ENCODE results near the gene LCT. TPM values are rescaled to one million over a fixed set of nuclear protein-coding genes. Genes with fewer than 3 reads are reported as not detected.

The LCT gene
- total and polyA plus RNA-seq, 9 of the 15 experiments (the other 6 are each of a cell fraction or from before 2014, with no cell fraction given) = 0.01 to 0.04 (median 0.03) TPM; not detected in 4

GRCh38 chr2:135815269-135815668, 21.7 kb downstream of the LCT start:
- H3K4me1 ChIP-seq (replicated peaks in 1 of 2; ENCODE audit: control insufficient read depth in 2 of 2, insufficient read depth in 2 of 2, low read length in 2 of 2) = no peaks in the 10 kb centered on the region
- no TSS peak for BruUV-seq (replicated peaks)
- H2AFZ ChIP-seq (ENCODE audit: low read depth, low read length) = no peak overlapping the region
- in situ Hi-C loops (cut with MboI) = no loop called here
- H3K9me1 ChIP-seq (ENCODE audit: control insufficient read depth, insufficient read depth, low read length) = no peaks in the 10 kb centered on the region
- no peaks in the 10 kb centered on the region for H4K20me1 ChIP-seq (replicated peaks; ENCODE audit: control insufficient read depth, insufficient read depth, low read length)
- no peaks in the 10 kb centered on the region for H3K9me3 ChIP-seq (replicated peaks; ENCODE audit: control insufficient read depth, insufficient read depth, low read depth, low read length)
- ChIA-PET CTCF (ENCODE audit: low intra/inter-chr PET ratio) (no interaction called here), POLR2A (no interaction called here)
- no peak overlapping the region for H3K9ac ChIP-seq (ENCODE audit: insufficient read depth in 1 of 2, low read depth in 2 of 2, low read length in 2 of 2)
- TF ChIP-seq DDX20 (tag; IDR thresholded peaks at IDR 0.05; ENCODE audit: low read depth) (no peak), ETS1 (conservative IDR thresholded peaks at IDR 0.05; ENCODE audit: control insufficient read depth, low read depth, low read length) (no peak), CHD2 (IDR thresholded peaks at IDR 0.05; ENCODE audit: low read depth, low read length) (no peak), ATF1 (CRISPR knock-in tag; IDR thresholded peaks at IDR 0.05) (no peak), ATF1 (tag; IDR thresholded peaks at IDR 0.05) (no peak), SNRNP70 (optimal IDR thresholded peaks at IDR 0.05; ENCODE audit: low read depth, low read length) (no peak), DNMT1 (IDR thresholded peaks at IDR 0.05) (no peak), NRF1 (conservative IDR thresholded peaks at IDR 0.05 in 1 of 2, IDR thresholded peaks at IDR 0.05 in 1 of 2) (no peak), USF1 (CRISPR knock-in tag; IDR thresholded peaks at IDR 0.05) (no peak), MEF2D (tag; conservative IDR thresholded peaks at IDR 0.05; ENCODE audit: low read depth) (no peak), GABPB1 (CRISPR knock-in tag; IDR thresholded peaks at IDR 0.05) (no peak), MTA3 (IDR thresholded peaks at IDR 0.05; ENCODE audit: borderline replicate concordance) (no peak), ZNF384 (IDR thresholded peaks at IDR 0.05; ENCODE audit: low read depth, low read length) (no peak), ATF3 (IDR thresholded peaks at IDR 0.05) (no peak), ATF3 (CRISPR knock-in tag; conservative IDR thresholded peaks at IDR 0.05) (no peak), KAT7 (CRISPR knock-in tag; IDR thresholded peaks at IDR 0.05; ENCODE audit: borderline replicate concordance) (no peak), ZNF717 (CRISPR knock-in tag; IDR thresholded peaks at IDR 0.05) (no peak), ZBTB43 (CRISPR knock-in tag; IDR thresholded peaks at IDR 0.05) (no peak)
- no peak overlapping the region for H3K27ac ChIP-seq (ENCODE audit: extremely low read depth, low read depth, low read length)
- WGBS (ENCODE audit: insufficient coverage, low coverage, missing lambda C conversion rate) = 2% methylated on average over 3 of the region's 3 CpGs
- no peak for DNase-seq (ENCODE audit: extremely low read depth in 1 of 4, low spot score in 3 of 4)
- H3K4me2 ChIP-seq (ENCODE audit: insufficient read depth, low read length) = no peak overlapping the region
- intact Hi-C loops (cut with micrococcal nuclease) = loop anchor here (5.0 kb wide), 1 partner anchor 562 kb away; no protein-coding TSS in a partner anchor
- no peaks in the 10 kb centered on the region for H3K36me3 ChIP-seq (ENCODE audit: control insufficient read depth, insufficient read depth, low read length)
- H3K4me3 ChIP-seq = no peak overlapping the region
- no peak for ATAC-seq
- FAIRE-seq = no peak
- no peaks in the 10 kb centered on the region for H3K79me2 ChIP-seq (ENCODE audit: control insufficient read depth, insufficient read depth, low read length)
- peaks cover 39 to 62% of the 10 kb centered on the region in 2 experiments for H3K27me3 ChIP-seq (ENCODE audit: control insufficient read depth in 2 of 2, insufficient read depth in 2 of 2, low read length in 2 of 2)

Measured in K562 (cell line).